CD4-positive, alpha-beta T cell (primary cell): ENCODE data around the gene UNC5B. TPM values are rescaled to one million over a fixed set of nuclear protein-coding genes. Genes with fewer than 3 reads are reported as not detected.

Experiments used
- ATAC-seq: fragments of 200-7000 bp; cut with Tn5 transposase; one replicate; pipeline ENCODE4 v1.10.0; 2022; ENCODE audit warnings: mild to moderate bottlenecking; ENCODE audit not compliant: poor library complexity
- CTCF ChIA-PET: fragments of 350-600 bp; sonication (Branson Sonifier 250); formaldehyde crosslinking; loops from one replicate; lab custom pipeline; 2021; ENCODE audit warnings: antibody characterized with exemption, inconsistent platforms; lab: Charles Lee
- POLR2A ChIA-PET: fragments of 350-600 bp; sonication (Branson Sonifier 250); formaldehyde crosslinking; loops from one replicate; lab custom pipeline; 2021; ENCODE audit warnings: antibody characterized with exemption, inconsistent platforms; lab: Charles Lee
- DNase-seq, 14 experiments: peaks; one replicate each; pipeline ENCODE4 v3.0.0-alpha.2; 2013 to 2020; ENCODE audit warnings: mixed read lengths in 2 of 14
- H3K27ac ChIP-seq, 2 donors: one replicate each; pipeline versions ENCODE4 v1.5.1 to v1.7.0; 2013; ENCODE audit warnings: low read length in 2 of 2, low read depth in 1 of 2, mild to moderate bottlenecking in 1 of 2
- H3K27me3 ChIP-seq, 2 experiments: 1 replicate in 1 of 2; 2 replicates in 1 of 2; pipeline versions ENCODE4 v1.6.1 to v1.7.0; 2013; ENCODE audit warnings: low read length in 2 of 2, control low read depth in 1 of 2, mild to moderate bottlenecking in 1 of 2, moderate library complexity in 1 of 2; ENCODE audit not compliant: insufficient read depth in 2 of 2, control insufficient read depth in 1 of 2
- H3K36me3 ChIP-seq: one replicate; pipeline ENCODE4 v1.6.1; 2013; ENCODE audit warnings: low read length, control low read depth; ENCODE audit not compliant: insufficient read depth
- H3K4me1 ChIP-seq: one replicate; pipeline ENCODE4 v1.6.1; 2013; ENCODE audit warnings: low read length, control low read depth; ENCODE audit not compliant: insufficient read depth
- H3K4me3 ChIP-seq: one replicate; pipeline ENCODE4 v1.5.1; 2013; ENCODE audit warnings: mild to moderate bottlenecking, low read length, moderate library complexity
- H3K9me3 ChIP-seq, 2 experiments: 1 replicate in 1 of 2; 2 replicates in 1 of 2; pipeline versions ENCODE4 v1.6.1 to v1.7.0; 2013; ENCODE audit warnings: low read length in 2 of 2, mild to moderate bottlenecking in 2 of 2, control low read depth in 1 of 2, moderate library complexity in 1 of 2; ENCODE audit not compliant: control insufficient read depth in 1 of 2, insufficient read depth in 1 of 2
- H3K27ac Mint-ChIP-seq: one replicate; pipeline ENCODE4 v1.8.0; 2020; ENCODE audit warnings: mixed read lengths
- H3K27me3 Mint-ChIP-seq: one replicate; pipeline ENCODE4 v1.8.0; 2021; ENCODE audit warnings: mixed read lengths
- H3K36me3 Mint-ChIP-seq: one replicate; pipeline ENCODE4 v1.8.0; 2021; ENCODE audit warnings: low read depth, mixed read lengths
- H3K4me1 Mint-ChIP-seq: one replicate; pipeline ENCODE4 v1.8.0; 2021; ENCODE audit warnings: low read depth, mixed read lengths
- H3K4me3 Mint-ChIP-seq: one replicate; pipeline ENCODE4 v1.8.0; 2020; ENCODE audit warnings: mild to moderate bottlenecking, mixed read lengths
- H3K9me3 Mint-ChIP-seq: one replicate; pipeline ENCODE4 v1.8.0; 2020; ENCODE audit warnings: mixed read lengths
- CTCF ChIP-seq: fragments of 200-600 bp; IDR thresholded peaks from one replicate; pipeline ENCODE4 v1.8.0; 2022; ENCODE audit warnings: antibody characterized with exemption, mild to moderate bottlenecking
- intact Hi-C, 2 experiments: fragments of 100-400 bp; cut with DNase I in 1 of 2; cut with micrococcal nuclease in 1 of 2; formaldehyde crosslinking; loops; one replicate each; pipeline versions ENCODE4 v1.15.1 to v1.9.0; 2023 to 2025; cut with DNase I, micrococcal nuclease
- total RNA-seq, 174 experiments: library from RNA in 2 of 174; stranded (reverse) in 2 of 174; gene quantifications; one replicate each; pipeline ENCODE4 v1.2.3 and lab custom pipeline; 2021 to 2026

Gene UNC5B
- total RNA-seq, 2 experiments from 2014 or later: 0.03 TPM; not detected in 1

DNA sequence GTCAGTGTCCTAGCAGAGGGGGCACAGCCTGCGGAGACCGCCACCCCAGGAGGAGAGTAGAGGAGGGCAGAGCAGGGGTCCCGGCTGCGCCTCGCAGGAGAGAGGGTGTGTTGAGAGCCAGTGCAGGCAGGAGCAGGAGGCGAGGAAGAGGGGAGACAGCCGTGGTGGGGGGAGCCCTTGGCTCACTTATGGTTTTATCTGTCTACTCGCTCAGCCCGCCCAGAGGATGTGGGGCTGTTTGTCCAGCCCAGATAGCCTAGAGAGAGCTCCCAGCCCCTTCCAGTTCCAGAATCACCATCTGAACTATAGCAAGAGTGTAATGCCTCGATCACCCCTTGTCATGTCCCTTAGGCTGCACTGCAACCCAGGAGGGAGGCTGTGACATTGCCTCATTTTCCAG lies 133.3 kb downstream of the UNC5B start:
- H3K4me3 ChIP-seq: no peak overlapping the region
- H3K27ac ChIP-seq: no peak overlapping the region
- TF ChIP-seq CTCF: no peak
- POLR2A ChIA-PET: no interaction called here
- CTCF ChIA-PET: no interaction called here
- H3K9me3 Mint-ChIP-seq: no peaks in the 10 kb centered on the region
- H3K4me3 Mint-ChIP-seq: no peak overlapping the region
- no peak for ATAC-seq
- DNase-seq: no peak
- intact Hi-C loops: no loop called here
- H3K36me3 Mint-ChIP-seq: peaks cover 10% of the 10 kb centered on the region
- no peaks in the 10 kb centered on the region for H3K36me3 ChIP-seq
- no peaks in the 10 kb centered on the region for H3K27me3 ChIP-seq
- H3K4me1 Mint-ChIP-seq: no peaks in the 10 kb centered on the region
- H3K27ac Mint-ChIP-seq: no peak overlapping the region
- no peaks in the 10 kb centered on the region for H3K27me3 Mint-ChIP-seq
- H3K4me1 ChIP-seq: peaks cover 4% of the 10 kb centered on the region
- no peaks in the 10 kb centered on the region for H3K9me3 ChIP-seq

- no peaks in the 10 kb centered on the region for H3K27me3 ChIP-seq
- POLR2A ChIA-PET: no interaction called here
These were observed 134.4 kb downstream of the UNC5B start for GRCh38 chr10:71346731-71347130.

DNA sequence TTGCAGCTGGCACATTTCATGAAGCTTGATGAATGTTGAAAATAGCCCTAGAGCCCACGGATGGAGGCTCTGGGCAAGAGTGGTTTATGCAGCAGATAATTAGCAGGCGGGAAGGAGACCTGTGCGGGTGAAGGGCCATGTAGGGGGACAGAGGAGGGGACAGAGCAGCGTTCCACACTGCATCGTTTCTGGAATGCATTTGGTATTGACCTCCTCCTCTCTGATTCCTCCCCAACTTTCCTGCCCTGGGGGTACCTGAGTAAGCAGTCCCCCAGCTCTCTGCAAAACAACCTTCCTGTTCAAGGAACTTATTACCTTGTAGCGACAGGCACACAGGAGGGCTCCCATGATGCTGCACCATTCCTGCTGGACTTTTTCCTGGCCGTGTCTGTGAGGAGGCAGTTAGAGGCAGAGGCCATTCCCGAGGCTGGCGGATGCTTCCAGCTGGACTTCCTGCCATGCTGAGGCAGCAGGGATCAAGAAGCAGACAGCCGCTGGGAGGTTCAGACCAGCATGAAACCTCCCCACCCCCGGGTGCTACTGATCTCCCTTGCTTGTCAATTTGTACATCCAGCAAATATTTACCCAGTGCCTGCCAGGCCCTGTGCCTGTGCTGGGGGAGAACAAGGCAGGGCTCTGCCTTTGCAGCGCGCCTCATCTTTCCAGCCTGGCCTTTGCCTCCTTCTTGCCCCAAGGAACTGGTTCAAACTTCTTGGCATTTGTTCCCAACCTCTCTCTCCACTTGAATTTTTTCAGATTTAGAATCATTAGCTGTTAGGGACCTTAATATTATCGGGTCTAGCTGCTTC lies 135.4 kb downstream of the UNC5B start:
- ChIA-PET CTCF (no interaction called here), POLR2A (no interaction called here)
- Mint-ChIP-seq H3K4me1 (no peaks in the 10 kb centered on the region), H3K36me3 (peaks cover 23% of the 10 kb centered on the region), H3K27me3 (no peaks in the 10 kb centered on the region), H3K9me3 (no peaks in the 10 kb centered on the region), H3K27ac (no peak overlapping the region), H3K4me3 (no peak overlapping the region)
- no peak overlapping the region for H3K27ac ChIP-seq
- no peak overlapping the region for H3K4me3 ChIP-seq
- H3K9me3 ChIP-seq: no peaks in the 10 kb centered on the region
- ATAC-seq (no peak), DNase-seq (no peak)
- H3K4me1 ChIP-seq: peaks cover 4% of the 10 kb centered on the region
- peaks cover 9% of the 10 kb centered on the region for H3K36me3 ChIP-seq
- no peak for TF ChIP-seq CTCF
- H3K27me3 ChIP-seq: no peaks in the 10 kb centered on the region
- intact Hi-C loops: no loop called here

More at GRCh38 chr10:71346731-71347130, 134.4 kb downstream of the UNC5B start:
- Histone ChIP-seq H3K4me1 (peaks cover 4% of the 10 kb centered on the region), H3K9me3 (no peaks in the 10 kb centered on the region), H3K36me3 (peaks cover 1% of the 10 kb centered on the region), H3K27ac (no peak overlapping the region), H3K4me3 (no peak overlapping the region)
- no peaks in the 10 kb centered on the region for H3K4me1 Mint-ChIP-seq
- peaks cover 15% of the 10 kb centered on the region for H3K36me3 Mint-ChIP-seq
- H3K27ac Mint-ChIP-seq: no peak overlapping the region
- DNase-seq (no peak), ATAC-seq (no peak)
- H3K27me3 Mint-ChIP-seq: no peaks in the 10 kb centered on the region
- no peaks in the 10 kb centered on the region for H3K9me3 Mint-ChIP-seq
- CTCF ChIA-PET: no interaction called here
- TF ChIP-seq CTCF: no peak
- intact Hi-C loops: no loop called here
- no peak overlapping the region for H3K4me3 Mint-ChIP-seq
